ENCODE results near the gene RREB1.

The RREB1 gene

DNA sequence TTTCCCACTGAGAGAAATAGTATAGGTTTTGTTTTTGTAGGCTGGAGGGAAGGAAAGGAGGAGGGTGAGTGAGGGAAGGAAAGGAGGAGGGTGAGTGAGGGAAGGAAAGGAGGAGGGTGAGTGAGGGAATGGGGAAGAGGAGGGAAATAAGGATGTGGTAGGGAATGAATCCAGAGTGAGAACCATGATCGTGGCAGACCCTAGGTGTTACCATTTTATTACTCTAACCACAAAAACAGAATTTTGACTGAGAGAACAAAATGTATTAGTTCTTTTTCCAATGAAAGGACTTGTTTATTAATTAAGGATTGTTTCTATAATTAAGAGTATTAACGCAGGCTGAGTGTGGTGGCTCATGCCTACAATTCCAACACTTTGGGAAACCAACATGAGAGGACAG lies 188.8 kb downstream of the RREB1 start:
- no peak for DNase-seq (ENCODE audit: low spot score)

DNA sequence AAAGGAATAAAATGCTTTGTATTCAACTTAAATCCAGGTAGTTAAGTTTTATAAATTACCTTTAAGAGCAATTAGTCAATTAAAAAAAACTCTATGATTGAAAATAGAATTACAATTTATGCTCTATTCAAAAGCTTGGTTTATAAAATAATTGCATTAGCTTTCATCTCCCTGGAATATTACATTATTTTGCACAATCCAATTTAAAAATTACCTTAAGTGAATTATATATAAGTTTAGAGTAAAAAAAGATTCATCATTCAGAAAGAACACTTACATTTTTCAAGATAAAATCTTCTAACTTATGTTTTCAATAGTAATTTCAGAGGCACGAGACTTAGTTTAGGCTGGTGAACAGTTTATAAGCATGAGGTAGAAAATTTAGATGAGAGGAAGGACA lies 190.4 kb downstream of the RREB1 start:
- no peak for DNase-seq (ENCODE audit: low spot score)

DNA sequence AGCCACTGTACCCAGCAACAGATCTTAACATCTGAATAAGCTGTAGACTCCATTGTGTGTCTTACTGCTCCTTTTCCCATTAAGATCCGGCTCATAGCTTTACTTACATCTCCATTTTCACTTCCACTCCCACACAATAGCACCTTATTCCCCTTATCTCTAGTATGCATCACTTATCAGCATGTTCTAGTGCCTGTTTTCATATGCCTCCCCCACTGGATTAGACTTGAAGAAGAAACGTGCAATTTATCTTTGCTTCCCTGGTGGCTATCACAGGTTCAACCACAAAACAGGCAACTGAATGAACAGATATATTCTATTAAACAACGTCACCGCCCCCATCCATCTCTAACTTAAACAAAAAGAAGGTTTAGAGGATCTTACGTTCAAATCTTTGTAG lies 193.2 kb downstream of the RREB1 start:
- DNase-seq (ENCODE audit: low spot score), result no peak
